GM20431 (cell line): Measurements from ENCODE around the gene N4BP2L2.

ENCODE experiments used
- in situ Hi-C: fragments of 300-500 bp; cut with MseI, MboI; formaldehyde crosslinking; loops from one replicate; pipeline ENCODE4 v1.15.0; 2020; ENCODE audit warnings: low sequenced_read_pairs; ENCODE audit not compliant: unreplicated experiment

N4BP2L2 gene

GRCh38 chr13:32472194-32472621 is 66.4 kb downstream of the N4BP2L2 start:
- in situ Hi-C loops, result no loop called here

GRCh38 chr13:32471187-32471922 is 67.2 kb downstream of the N4BP2L2 start:
- in situ Hi-C loops, result no loop called here

- in situ Hi-C loops, result no loop called here
Observed at GRCh38 chr13:32468502-32469142, 70.0 kb downstream of the N4BP2L2 start.

- in situ Hi-C loops, result no loop called here
Observed at GRCh38 chr13:32456591-32456990, 82.0 kb downstream of the N4BP2L2 start.

- in situ Hi-C loops, result no loop called here
Observed at GRCh38 chr13:32455594-32455903, 83.0 kb downstream of the N4BP2L2 start.

GRCh38 chr13:32454886-32455593 is 83.6 kb downstream of the N4BP2L2 start:
- in situ Hi-C loops, result no loop called here

GRCh38 chr13:32453981-32454380 is 84.6 kb downstream of the N4BP2L2 start:
- in situ Hi-C loops, result no loop called here

- in situ Hi-C loops, result no loop called here
Observed at GRCh38 chr13:32448972-32449371, 89.6 kb downstream of the N4BP2L2 start.

GRCh38 chr13:32447894-32448623 is 90.5 kb downstream of the N4BP2L2 start:
- in situ Hi-C loops, result no loop called here

- in situ Hi-C loops, result no loop called here
Observed at GRCh38 chr13:32446773-32447465, 91.7 kb downstream of the N4BP2L2 start.

GRCh38 chr13:32446220-32446619 is 92.4 kb downstream of the N4BP2L2 start:
- in situ Hi-C loops, result no loop called here

- in situ Hi-C loops, result no loop called here
Observed at GRCh38 chr13:32445461-32445860, 93.1 kb downstream of the N4BP2L2 start.

GRCh38 chr13:32443111-32443510 is 95.5 kb downstream of the N4BP2L2 start:
- in situ Hi-C loops, result no loop called here

GRCh38 chr13:32438871-32439270 is 99.7 kb downstream of the N4BP2L2 start:
- in situ Hi-C loops, result no loop called here

- in situ Hi-C loops, result no loop called here
Observed at GRCh38 chr13:32432856-32433255, 105.7 kb downstream of the N4BP2L2 start.

GRCh38 chr13:32431361-32431760 is 107.2 kb downstream of the N4BP2L2 start:
- in situ Hi-C loops, result no loop called here

- in situ Hi-C loops, result no loop called here
Observed at GRCh38 chr13:32430018-32430747, 108.4 kb downstream of the N4BP2L2 start.

GRCh38 chr13:32429433-32429909 is 109.1 kb downstream of the N4BP2L2 start:
- in situ Hi-C loops, result no loop called here
